ENCODE results near the gene LDAF1.
"Not testable (repeated sequence)": the region's sequence is repeated elsewhere in the genome, so short reads cannot be mapped to it uniquely, and the experiment has no call there.

The LDAF1 gene

GRCh38 chr16:21160276-21160675 is 1.8 kb downstream of the LDAF1 start:
- no peak overlapping the region for H3K4me3 ChIP-seq (ENCODE audit: low read depth, low read length)
- DNase-seq (ENCODE audit: low read depth): no peak

GRCh38 chr16:21161211-21161610 is 2.7 kb downstream of the LDAF1 start:
- no peak for DNase-seq (ENCODE audit: low read depth)
- no peak overlapping the region for H3K4me3 ChIP-seq (ENCODE audit: low read depth, low read length)

- no peak for DNase-seq (ENCODE audit: low read depth)
- H3K4me3 ChIP-seq (ENCODE audit: low read depth, low read length): no peak overlapping the region
Observed at GRCh38 chr16:21162661-21163151, 4.2 kb downstream of the LDAF1 start.

- no peak overlapping the region for H3K4me3 ChIP-seq (ENCODE audit: low read depth, low read length)
- DNase-seq (ENCODE audit: low read depth): no peak
Observed at GRCh38 chr16:21163576-21163975, 5.1 kb downstream of the LDAF1 start.

GRCh38 chr16:21164521-21165168 is 6.2 kb downstream of the LDAF1 start:
- H3K4me3 ChIP-seq (ENCODE audit: low read depth, low read length): no peak overlapping the region
- no peak for DNase-seq (ENCODE audit: low read depth)

- no peak for DNase-seq (ENCODE audit: low read depth)
- no peak overlapping the region for H3K4me3 ChIP-seq (ENCODE audit: low read depth, low read length)
Observed at GRCh38 chr16:21166561-21166961, 8.1 kb downstream of the LDAF1 start.

GRCh38 chr16:21167360-21167759 is 8.9 kb downstream of the LDAF1 start:
- peak; percentile 53 for DNase-seq (ENCODE audit: low read depth)

GRCh38 chr16:21167929-21168602 is 9.6 kb downstream of the LDAF1 start:
- DNase-seq (ENCODE audit: low read depth): no peak
- H3K4me3 ChIP-seq (ENCODE audit: low read depth, low read length): no peak overlapping the region

More at GRCh38 chr16:21167360-21167759, 8.9 kb downstream of the LDAF1 start:
- no peak overlapping the region for H3K4me3 ChIP-seq (ENCODE audit: low read depth, low read length)

GRCh38 chr16:21169249-21169981 is 10.9 kb downstream of the LDAF1 start:
- no peak for DNase-seq (ENCODE audit: low read depth)
- H3K4me3 ChIP-seq (ENCODE audit: low read depth, low read length): no peak overlapping the region

- H3K4me3 ChIP-seq (ENCODE audit: low read depth, low read length); DNase-seq (ENCODE audit: low read depth): not testable (repeated sequence)
Observed at GRCh38 chr16:21170116-21170515, 11.6 kb downstream of the LDAF1 start.

GRCh38 chr16:21172650-21173049 is 14.2 kb downstream of the LDAF1 start:
- no peak for DNase-seq (ENCODE audit: low read depth)
- no peak overlapping the region for H3K4me3 ChIP-seq (ENCODE audit: low read depth, low read length)

GRCh38 chr16:21175397-21175796 is 16.9 kb downstream of the LDAF1 start:
- no peak overlapping the region for H3K4me3 ChIP-seq (ENCODE audit: low read depth, low read length)
- DNase-seq (ENCODE audit: low read depth): no peak

- no peak overlapping the region for H3K4me3 ChIP-seq (ENCODE audit: low read depth, low read length)
- DNase-seq (ENCODE audit: low read depth): no peak
Observed at GRCh38 chr16:21179126-21179982, 20.9 kb downstream of the LDAF1 start.

- DNase-seq (ENCODE audit: low read depth): no peak
- H3K4me3 ChIP-seq (ENCODE audit: low read depth, low read length): no peak overlapping the region
Observed at GRCh38 chr16:21179983-21180365, 21.5 kb downstream of the LDAF1 start.

- no peak overlapping the region for H3K4me3 ChIP-seq (ENCODE audit: low read depth, low read length)
- DNase-seq (ENCODE audit: low read depth): no peak
Observed at GRCh38 chr16:21183995-21184394, 25.5 kb downstream of the LDAF1 start.

- DNase-seq (ENCODE audit: low read depth): no peak
Observed at GRCh38 chr16:21184834-21185233, 26.4 kb downstream of the LDAF1 start.

GRCh38 chr16:21185659-21186325 is 27.3 kb downstream of the LDAF1 start:
- no peak for DNase-seq (ENCODE audit: low read depth)

More at GRCh38 chr16:21184834-21185233, 26.4 kb downstream of the LDAF1 start:
- H3K4me3 ChIP-seq (ENCODE audit: low read depth, low read length): no peak overlapping the region

GRCh38 chr16:21186326-21186691 is 27.8 kb downstream of the LDAF1 start:
- no peak overlapping the region for H3K4me3 ChIP-seq (ENCODE audit: low read depth, low read length)
- DNase-seq (ENCODE audit: low read depth): no peak

More at GRCh38 chr16:21185659-21186325, 27.3 kb downstream of the LDAF1 start:
- H3K4me3 ChIP-seq (ENCODE audit: low read depth, low read length): no peak overlapping the region

- DNase-seq (ENCODE audit: low read depth): no peak
- H3K4me3 ChIP-seq (ENCODE audit: low read depth, low read length): no peak overlapping the region
Observed at GRCh38 chr16:21189311-21189710, 30.8 kb downstream of the LDAF1 start.

Measured in skeletal muscle cell (primary cell).